Thymus (tissue), 11 donors: ENCODE data around the gene GLI3. TPM values are rescaled to one million over a fixed set of nuclear protein-coding genes. Genes with fewer than 3 reads are reported as not detected.

Experiments
- DNase-seq, 9 donors: peaks; one replicate each; pipeline ENCODE4 v3.0.0-alpha.2; 2013; ENCODE audit warnings: low spot score in 9 of 9, low read depth in 6 of 9, missing footprints in 1 of 9
- H3K27ac ChIP-seq, 2 donors: one replicate each; pipeline ENCODE4 v1.5.1; 2013; ENCODE audit warnings: control low read depth in 1 of 2, low read depth in 1 of 2, low read length in 1 of 2, mild to moderate bottlenecking in 1 of 2, moderate library complexity in 1 of 2
- H3K27me3 ChIP-seq, 2 donors: one replicate each; pipeline ENCODE4 v1.5.1; 2013; ENCODE audit warnings: low read length in 1 of 2; ENCODE audit not compliant: control insufficient read depth in 2 of 2, insufficient read depth in 1 of 2
- H3K36me3 ChIP-seq, 2 donors: one replicate each; pipeline ENCODE4 v1.5.1; 2013; ENCODE audit warnings: low read length in 1 of 2, mild to moderate bottlenecking in 1 of 2, moderate library complexity in 1 of 2; ENCODE audit not compliant: control insufficient read depth in 2 of 2, insufficient read depth in 2 of 2
- H3K4me1 ChIP-seq, 2 donors: one replicate each; pipeline ENCODE4 v1.5.1; 2013; ENCODE audit warnings: low read length in 2 of 2; ENCODE audit not compliant: control insufficient read depth in 2 of 2, insufficient read depth in 2 of 2
- H3K4me3 ChIP-seq, 2 donors: one replicate each; pipeline ENCODE4 v1.5.1; 2013; ENCODE audit warnings: low read length in 2 of 2, control low read depth in 1 of 2, mild to moderate bottlenecking in 1 of 2
- H3K9me3 ChIP-seq, 2 donors: one replicate each; pipeline ENCODE4 v1.5.1; 2013; ENCODE audit warnings: low read length in 1 of 2, mild to moderate bottlenecking in 1 of 2; ENCODE audit not compliant: control insufficient read depth in 2 of 2, insufficient read depth in 1 of 2
- WGBS: extraction: QIAGEN DNeasy Blood & Tissue Kit; methylation state at CpG from one replicate; pipeline ENCODE4 v1.1.7; 2013; 5-methylcytosine and 5-hydroxymethylcytosine counted together
- polyA plus RNA-seq: library from polyadenylated mRNA; stranded (reverse); fragments of 200-250 nt; gene quantifications from one replicate; pipeline ENCODE4 v1.2.3, GENCODE V29; 2013
- total RNA-seq: library from RNA; stranded (reverse); fragments of 120-200 nt; gene quantifications from one replicate; pipeline ENCODE4 v1.2.4, GENCODE V29; 2013
- donor health status: healthy.

GLI3 gene
- total and polyA plus RNA-seq, 2 donors, result 3.1 to 3.2 TPM

DNA sequence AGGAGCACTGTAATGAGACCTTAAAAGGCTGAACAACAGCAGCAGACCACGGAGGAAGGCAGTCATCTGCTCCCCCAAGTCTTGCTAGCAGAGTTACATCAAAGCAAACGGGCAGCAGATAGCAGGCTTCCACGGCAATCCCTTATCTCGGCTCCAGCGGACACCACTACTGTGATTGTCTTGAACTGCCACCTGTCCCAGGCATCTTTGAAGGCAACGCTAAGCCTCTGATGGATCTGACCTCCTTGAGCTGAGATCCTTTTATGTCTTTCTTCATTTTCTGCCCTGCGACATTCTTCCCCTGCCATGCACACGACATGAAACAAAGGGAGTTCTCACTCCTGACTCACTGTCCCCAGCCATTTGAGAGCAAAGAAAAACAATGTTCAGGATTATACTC, 111.7 kb downstream of the GLI3 start:
- H3K27ac ChIP-seq, result no peak overlapping the region
- H3K27me3 ChIP-seq, result no peaks in the 10 kb centered on the region
- H3K9me3 ChIP-seq, result no peaks in the 10 kb centered on the region
- no peaks in the 10 kb centered on the region for H3K4me1 ChIP-seq
- no peaks in the 10 kb centered on the region for H3K36me3 ChIP-seq
- no peak overlapping the region for H3K4me3 ChIP-seq
- DNase-seq, result no peak
- WGBS, result 88% methylated on average over 8 of the region's 8 CpGs

GRCh38 chr7:42123716-42124115, 113.3 kb downstream of the GLI3 start:
- H3K9me3 ChIP-seq, result no peaks in the 10 kb centered on the region
- no peak overlapping the region for H3K27ac ChIP-seq
- H3K36me3 ChIP-seq, result no peaks in the 10 kb centered on the region
- no peaks in the 10 kb centered on the region for H3K4me1 ChIP-seq
- 95% methylated on average over 6 of the region's 6 CpGs for WGBS
- no peak overlapping the region for H3K4me3 ChIP-seq
- H3K27me3 ChIP-seq, result no peaks in the 10 kb centered on the region
- no peak for DNase-seq

DNA sequence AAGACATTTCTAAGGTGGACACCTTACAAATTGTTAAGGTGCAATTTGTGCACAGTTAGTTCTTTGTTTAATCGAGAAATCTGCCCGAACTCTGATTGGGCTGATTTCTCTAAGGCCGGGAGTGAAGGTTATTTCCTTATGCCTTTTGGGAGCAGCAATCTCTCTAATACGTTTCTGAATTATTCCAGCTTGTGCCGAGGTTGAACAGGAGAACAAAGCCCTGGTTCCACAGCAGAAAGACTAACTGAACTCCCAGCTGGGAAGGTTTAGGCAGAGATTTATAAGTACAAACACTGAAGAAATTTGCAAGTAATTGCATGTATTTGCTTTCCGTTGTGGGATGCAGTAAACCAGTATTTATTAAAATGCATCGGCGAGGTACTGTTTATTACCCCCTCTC, 116.8 kb downstream of the GLI3 start:
- H3K4me1 ChIP-seq, result no peaks in the 10 kb centered on the region
- DNase-seq, result no peak
- no peaks in the 10 kb centered on the region for H3K36me3 ChIP-seq
- no peak overlapping the region for H3K27ac ChIP-seq
- no peaks in the 10 kb centered on the region for H3K27me3 ChIP-seq
- H3K9me3 ChIP-seq, result no peaks in the 10 kb centered on the region
- no peak overlapping the region for H3K4me3 ChIP-seq
- 96% methylated on average over 8 of the region's 8 CpGs for WGBS

DNA sequence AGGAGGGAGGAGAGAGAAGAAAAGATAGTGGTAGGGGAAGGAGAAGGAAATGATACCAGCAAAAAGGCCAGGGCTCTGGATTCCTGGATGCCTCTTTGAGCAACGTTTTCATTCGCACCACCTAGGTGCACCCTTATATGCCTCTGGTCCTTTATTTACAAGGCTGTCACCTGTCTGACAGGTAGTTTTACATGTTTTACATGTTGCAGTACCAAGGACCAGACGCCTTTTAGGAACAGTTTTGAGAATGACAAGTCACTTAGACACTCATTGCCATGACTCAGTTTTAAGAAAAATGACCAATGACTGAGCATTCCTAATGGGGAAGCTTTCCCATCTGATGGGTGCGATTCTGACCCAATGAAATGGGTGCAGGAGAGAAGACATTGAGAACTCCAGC, 119.8 kb downstream of the GLI3 start:
- Histone ChIP-seq H3K27ac (no peak overlapping the region), H3K27me3 (no peaks in the 10 kb centered on the region), H3K4me3 (no peak overlapping the region), H3K9me3 (no peaks in the 10 kb centered on the region), H3K4me1 (no peaks in the 10 kb centered on the region), H3K36me3 (no peaks in the 10 kb centered on the region)
- 74% methylated on average over 4 of the region's 4 CpGs for whole genome bisulfite sequencing
- no peak for DNase-seq

DNA sequence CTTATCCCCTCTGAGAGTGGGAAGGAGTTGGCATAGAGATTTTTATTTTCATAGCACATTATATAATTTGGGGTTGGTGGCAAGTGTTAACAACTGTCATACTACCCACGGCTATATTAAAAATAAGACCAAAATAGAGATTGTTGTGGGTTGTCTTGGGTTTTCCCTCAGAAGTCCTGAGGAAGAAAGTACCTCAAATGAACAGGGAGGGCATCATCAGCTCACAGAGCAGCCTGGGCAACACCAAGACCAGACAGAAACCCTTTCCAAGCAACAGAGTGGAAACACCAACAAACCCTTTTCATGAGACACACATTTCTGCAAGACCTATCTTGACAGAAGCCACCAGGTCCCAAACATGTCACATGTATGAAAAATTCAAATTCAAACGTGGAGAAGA, 121.2 kb downstream of the GLI3 start:
- Histone ChIP-seq H3K9me3 (no peaks in the 10 kb centered on the region), H3K27ac (no peak overlapping the region), H3K4me3 (no peak overlapping the region), H3K4me1 (no peaks in the 10 kb centered on the region), H3K27me3 (peaks cover 0 to 2% of the 10 kb centered on the region in 2 donors), H3K36me3 (no peaks in the 10 kb centered on the region)
- DNase-seq, result no peak
- WGBS, result 60% methylated on average over 2 of the region's 2 CpGs

GRCh38 chr7:42110333-42110732, 126.7 kb downstream of the GLI3 start:
- Histone ChIP-seq H3K27me3 (peaks cover 2% of the 10 kb centered on the region in 2 donors), H3K4me1 (no peaks in the 10 kb centered on the region), H3K4me3 (no peak overlapping the region), H3K9me3 (no peaks in the 10 kb centered on the region), H3K36me3 (no peaks in the 10 kb centered on the region), H3K27ac (no peak overlapping the region)
- WGBS, result 90% methylated on average over 5 of the region's 5 CpGs
- DNase-seq, result no peak

- no peak overlapping the region for H3K27ac ChIP-seq
- 91% methylated on average over 7 of the region's 7 CpGs for WGBS
- no peaks in the 10 kb centered on the region for H3K4me1 ChIP-seq
- DNase-seq, result no peak
- H3K9me3 ChIP-seq, result no peaks in the 10 kb centered on the region
- H3K36me3 ChIP-seq, result no peaks in the 10 kb centered on the region
- no peak overlapping the region for H3K4me3 ChIP-seq
- peaks cover 2% of the 10 kb centered on the region in 2 donors for H3K27me3 ChIP-seq
Observed at GRCh38 chr7:42108803-42109528, 128.0 kb downstream of the GLI3 start.

DNA sequence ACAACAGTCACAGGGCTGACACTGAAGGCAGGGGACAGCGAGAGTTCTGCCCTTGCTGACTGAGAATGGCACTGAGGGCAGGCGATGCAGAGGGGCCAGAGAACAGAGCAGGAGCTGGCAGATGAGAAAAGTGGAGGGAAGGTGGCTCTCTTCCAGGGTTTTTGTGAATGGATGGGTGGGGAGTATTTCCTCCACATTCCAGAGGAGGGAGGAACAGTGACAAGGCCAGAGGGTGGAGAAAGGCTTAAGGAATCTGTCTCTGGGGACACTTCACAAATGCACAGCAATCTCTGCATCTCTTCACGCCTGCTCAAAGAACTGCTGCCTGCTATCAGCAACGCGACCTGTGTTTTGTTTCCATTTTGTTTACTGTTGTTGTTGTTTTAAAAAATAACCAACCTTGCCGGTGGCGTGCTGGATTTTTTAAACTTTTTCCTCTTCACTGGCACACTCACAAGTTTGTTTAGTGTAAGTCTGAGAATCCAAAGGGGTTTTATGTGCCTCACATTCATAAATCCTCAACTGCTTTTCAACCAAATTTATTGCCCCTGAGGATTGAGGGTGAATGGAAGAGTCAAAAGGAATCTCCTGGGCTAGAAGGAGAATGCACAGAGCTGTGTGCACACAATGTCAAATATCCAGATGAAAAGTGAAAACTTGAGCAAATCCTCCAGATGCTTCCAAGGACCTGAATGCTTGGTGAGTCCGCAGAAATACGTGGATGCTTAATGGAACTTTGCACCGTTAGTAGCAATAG, 129.3 kb downstream of the GLI3 start:
- 81% methylated on average over 10 of the region's 10 CpGs for WGBS
- Histone ChIP-seq H3K36me3 (no peaks in the 10 kb centered on the region), H3K4me1 (no peaks in the 10 kb centered on the region), H3K9me3 (no peaks in the 10 kb centered on the region), H3K27ac (no peak overlapping the region), H3K27me3 (peaks cover 2% of the 10 kb centered on the region in 2 donors), H3K4me3 (no peak overlapping the region)
- DNase-seq, result no peak

DNA sequence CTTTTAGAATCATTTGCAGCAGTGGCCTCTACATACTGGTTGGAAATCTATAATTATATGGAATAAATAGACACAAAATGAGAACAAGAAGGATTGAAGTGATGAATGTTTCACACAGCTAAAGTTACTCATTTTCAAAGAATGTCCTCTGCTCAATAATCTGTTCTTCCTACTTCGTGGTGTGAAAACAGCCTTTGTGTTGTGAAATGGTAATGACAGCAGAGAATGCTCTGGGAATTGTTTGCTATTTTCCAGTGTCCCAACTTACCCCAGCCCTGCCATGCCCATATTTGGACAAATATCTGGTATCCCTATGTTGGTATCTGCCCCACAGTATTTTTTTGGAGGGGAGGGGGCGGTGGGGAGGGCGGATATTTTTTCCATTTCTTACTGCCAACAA, 130.4 kb downstream of the GLI3 start:
- DNase-seq, result no peak
- Histone ChIP-seq H3K4me1 (no peaks in the 10 kb centered on the region), H3K4me3 (no peak overlapping the region), H3K9me3 (no peaks in the 10 kb centered on the region), H3K27ac (no peak overlapping the region), H3K27me3 (peaks cover 2% of the 10 kb centered on the region in 2 donors), H3K36me3 (no peaks in the 10 kb centered on the region)
- WGBS, result 92% methylated on average over 3 of the region's 3 CpGs
